ENCODE data around the gene SPTB.
A peak's percentile ranks its signal among the peaks of the same experiment; 100 is the strongest.

SPTB gene

GRCh38 chr14:64879635-64880220, at the start of gene SPTB:
Gene SPTB, minus strand, starts transcription at chr14:64879907. Its CDS starts 56,813 bp downstream, at chr14:64823094.
- no peak for TF ChIP-seq MYC (IDR thresholded peaks at IDR 0.05; ENCODE audit: low read depth, low read length)
- no peak for TF ChIP-seq MAX (IDR thresholded peaks at IDR 0.05; ENCODE audit: low read depth, low read length)
- TF ChIP-seq CTCF (IDR thresholded peaks at IDR 0.05; ENCODE audit: low read depth, low read length), result no peak
- no peak for TF ChIP-seq POLR2A (IDR thresholded peaks at IDR 0.05; ENCODE audit: extremely low read depth, insufficient read length)
- peak; percentile 40 for DNase-seq (ENCODE audit: low read depth)
- peak within 1 kb of the TSS; percentile 48 for H3K4me3 ChIP-seq (ENCODE audit: low read depth, low read length)

- TF ChIP-seq MAX (IDR thresholded peaks at IDR 0.05; ENCODE audit: low read depth, low read length) (no peak), CTCF (IDR thresholded peaks at IDR 0.05; ENCODE audit: low read depth, low read length) (no peak), MYC (IDR thresholded peaks at IDR 0.05; ENCODE audit: low read depth, low read length) (no peak), POLR2A (IDR thresholded peaks at IDR 0.05; ENCODE audit: extremely low read depth, insufficient read length) (no peak)
- no peak for DNase-seq (ENCODE audit: low read depth)
- no peak overlapping the region for H3K4me3 ChIP-seq (ENCODE audit: low read depth, low read length)
These were observed 49.3 kb upstream of the SPTB start for GRCh38 chr14:64929014-64929359.

GRCh38 chr14:64928239-64929013, 48.7 kb upstream of the SPTB start:
- DNase-seq (ENCODE audit: low read depth), result no peak
- H3K4me3 ChIP-seq (ENCODE audit: low read depth, low read length), result no peak overlapping the region
- no peak for TF ChIP-seq POLR2A (IDR thresholded peaks at IDR 0.05; ENCODE audit: extremely low read depth, insufficient read length)
- no peak for TF ChIP-seq CTCF (IDR thresholded peaks at IDR 0.05; ENCODE audit: low read depth, low read length)
- no peak for TF ChIP-seq MAX (IDR thresholded peaks at IDR 0.05; ENCODE audit: low read depth, low read length)
- no peak for TF ChIP-seq MYC (IDR thresholded peaks at IDR 0.05; ENCODE audit: low read depth, low read length)

GRCh38 chr14:64927031-64927430, 47.3 kb upstream of the SPTB start:
- no peak overlapping the region for H3K4me3 ChIP-seq (ENCODE audit: low read depth, low read length)
- no peak for DNase-seq (ENCODE audit: low read depth)
- TF ChIP-seq POLR2A (IDR thresholded peaks at IDR 0.05; ENCODE audit: extremely low read depth, insufficient read length) (no peak), MAX (IDR thresholded peaks at IDR 0.05; ENCODE audit: low read depth, low read length) (no peak), CTCF (IDR thresholded peaks at IDR 0.05; ENCODE audit: low read depth, low read length) (no peak), MYC (IDR thresholded peaks at IDR 0.05; ENCODE audit: low read depth, low read length) (no peak)

- H3K4me3 ChIP-seq (ENCODE audit: low read depth, low read length), result no peak overlapping the region
- TF ChIP-seq CTCF (IDR thresholded peaks at IDR 0.05; ENCODE audit: low read depth, low read length) (no peak), MYC (IDR thresholded peaks at IDR 0.05; ENCODE audit: low read depth, low read length) (no peak), POLR2A (IDR thresholded peaks at IDR 0.05; ENCODE audit: extremely low read depth, insufficient read length) (no peak), MAX (IDR thresholded peaks at IDR 0.05; ENCODE audit: low read depth, low read length) (no peak)
These were observed 46.8 kb upstream of the SPTB start for GRCh38 chr14:64926398-64926995.

More at GRCh38 chr14:64926398-64926995, 46.8 kb upstream of the SPTB start:
- DNase-seq (ENCODE audit: low read depth), result no peak
